Measurements from ENCODE around the gene MRPL23. TPM values are rescaled to one million over a fixed set of nuclear protein-coding genes. Genes with fewer than 3 reads are reported as not detected.

The MRPL23 gene
- total RNA-seq = 4.1 and 65.3 TPM in 2 replicates

GRCh38 chr11:1946812-1947484 lies at the start of gene MRPL23:
MRPL23 (plus strand) TSS chr11:1947332; CDS start chr11:1947363, 31 bp downstream.

GRCh38 chr11:1919391-1920127 lies 27.6 kb upstream of the MRPL23 start, which contains the start of gene TNNT3:
TNNT3 (plus strand) TSS chr11:1919703; CDS start chr11:1922875, 3,172 bp downstream.

GRCh38 chr11:1997755-1998154 lies 50.6 kb downstream of the MRPL23 start, which contains the start of gene H19:
H19 (minus strand) TSS chr11:1997842.

Other genes with a start within 250 kb of the MRPL23 start
- gene IFITM10, start 196.7 kb upstream of the MRPL23 start, total RNA-seq = 0.52 and 0.98 TPM in 2 replicates
- gene CTSD, start 183.4 kb upstream of the MRPL23 start, total RNA-seq = 209 and 595 TPM in 2 replicates
- gene SYT8, start 112.3 kb upstream of the MRPL23 start, total RNA-seq = 0.11 TPM in 1 of 2 replicates, not detected in the other
- gene TNNI2, start 108.4 kb upstream of the MRPL23 start, total RNA-seq = not detected in 2 replicates
- 0.11 TPM in 1 of 2 replicates, not detected in the other for gene LSP1, start 94.2 kb upstream of the MRPL23 start, total RNA-seq
- gene PRR33, start 55.4 kb upstream of the MRPL23 start, total RNA-seq = not detected in 2 replicates
- gene TNNT3, start 27.6 kb upstream of the MRPL23 start, total RNA-seq = not detected in 2 replicates
- 11.3 and 128 TPM in 2 replicates for gene H19, start 50.5 kb downstream of the MRPL23 start, total RNA-seq
- gene IGF2, start 192.1 kb downstream of the MRPL23 start, total RNA-seq = 0.60 and 7.3 TPM in 2 replicates
- gene INS, start 213.9 kb downstream of the MRPL23 start, total RNA-seq = not detected in 2 replicates
- 0.09 TPM in 1 of 2 replicates, not detected in the other for gene TH, start 224.5 kb downstream of the MRPL23 start, total RNA-seq

Data from dermis lymphatic vessel endothelial cell (primary cell).